HEK293 (cell line): ENCODE measurements around the gene CACNA1B.

ENCODE experiments used
- CTCF ChIA-PET: fragments of 350-600 bp; formaldehyde crosslinking; extraction: SDS; loops from one replicate; lab custom pipeline; 2021; ENCODE audit warnings: antibody characterized with exemption; lab: Yijun Ruan, JAX
- POLR2A ChIA-PET: fragments of 300-600 bp; formaldehyde crosslinking; extraction: SDS; loops from one replicate; lab custom pipeline; 2020; ENCODE audit warnings: antibody characterized with exemption, inconsistent platforms; lab: Yijun Ruan, JAX
- H3K27ac ChIP-seq: fragments of 200-500 bp; sonication (Bioruptor generic); 2 replicates; pipeline ENCODE4 v1.5.1; 2014; ENCODE audit warnings: low read depth, low read length, control low read depth, inconsistent platforms; ENCODE audit errors: extremely low read depth
- H3K36me3 ChIP-seq, 2 experiments: fragments of 200-500 bp in 1 of 2; sonication (Bioruptor generic) in 1 of 2; 1 replicate in 1 of 2; 2 replicates in 1 of 2; pipeline ENCODE4 v1.5.1; 2014 to 2017; ENCODE audit warnings: inconsistent platforms in 2 of 2, low read length in 2 of 2; ENCODE audit not compliant: control insufficient read depth in 2 of 2, insufficient read depth in 1 of 2
- H3K4me1 ChIP-seq: fragments of 200-500 bp; sonication (Bioruptor generic); 2 replicates; pipeline ENCODE4 v1.5.1; 2014; ENCODE audit warnings: mild to moderate bottlenecking, low read length, inconsistent platforms; ENCODE audit not compliant: control insufficient read depth, insufficient read depth
- H3K4me3 ChIP-seq: 2 replicates; pipeline ENCODE4 v1.5.1; 2011; ENCODE audit warnings: low read depth, mild to moderate bottlenecking, control low read depth, low read length, moderate library complexity
- H3K9me3 ChIP-seq: fragments of 200-500 bp; sonication (Bioruptor generic); 2 replicates; pipeline ENCODE4 v1.5.1; 2014; ENCODE audit warnings: low read depth, low read length, inconsistent platforms; ENCODE audit not compliant: control insufficient read depth, insufficient read depth
- BCL11A ChIP-seq: fragments of 450-650 bp; formaldehyde crosslinking; IDR thresholded peaks from 2 replicates; pipeline ENCODE4 v1.5.1; 2016; ENCODE audit warnings: low read depth, missing biosample characterization, missing genetic modification characterization
- KLF1 ChIP-seq: fragments of 450-650 bp; formaldehyde crosslinking; IDR thresholded peaks from 2 replicates; pipeline ENCODE4 v1.5.1; 2016; ENCODE audit warnings: missing biosample characterization, missing genetic modification characterization
- OSR2 ChIP-seq: fragments of 450-650 bp; formaldehyde crosslinking; IDR thresholded peaks from 2 replicates; pipeline ENCODE4 v1.5.1; 2016; ENCODE audit warnings: missing biosample characterization, missing genetic modification characterization
- ZBTB17 ChIP-seq: fragments of 450-650 bp; formaldehyde crosslinking; IDR thresholded peaks from 2 replicates; pipeline ENCODE4 v1.5.1; 2016; ENCODE audit warnings: missing biosample characterization, missing genetic modification characterization
- ZBTB8A ChIP-seq: fragments of 450-650 bp; formaldehyde crosslinking; IDR thresholded peaks from 2 replicates; pipeline ENCODE4 v1.5.1; 2016; ENCODE audit warnings: missing biosample characterization, missing genetic modification characterization
- ZEB2 ChIP-seq: fragments of 450-650 bp; formaldehyde crosslinking; IDR thresholded peaks from 2 replicates; pipeline ENCODE4 v1.5.1; 2016; ENCODE audit warnings: missing biosample characterization, missing genetic modification characterization
- ZFHX2 ChIP-seq: fragments of 450-650 bp; formaldehyde crosslinking; conservative IDR thresholded peaks from 2 replicates; pipeline ENCODE4 v1.5.1; 2016; ENCODE audit warnings: missing biosample characterization, missing genetic modification characterization
- ZIC2 ChIP-seq: fragments of 450-650 bp; formaldehyde crosslinking; IDR thresholded peaks from 2 replicates; pipeline ENCODE4 v1.5.1; 2016; ENCODE audit warnings: missing biosample characterization, missing genetic modification characterization
- ZNF140 ChIP-seq: fragments of 450-650 bp; formaldehyde crosslinking; IDR thresholded peaks from 2 replicates; pipeline ENCODE4 v1.5.1; 2016; ENCODE audit warnings: missing biosample characterization, missing genetic modification characterization
- ZNF37A ChIP-seq: fragments of 450-650 bp; IDR thresholded peaks from 2 replicates; pipeline ENCODE4 v1.5.1; 2018; ENCODE audit warnings: missing biosample characterization, missing genetic modification characterization
- ZNF394 ChIP-seq: fragments of 450-650 bp; formaldehyde crosslinking; IDR thresholded peaks from 2 replicates; pipeline ENCODE4 v1.5.1; 2016; ENCODE audit warnings: missing biosample characterization, missing genetic modification characterization, mild to moderate bottlenecking, moderate library complexity, borderline replicate concordance
- ZNF433 ChIP-seq: fragments of 450-650 bp; formaldehyde crosslinking; IDR thresholded peaks from 2 replicates; pipeline ENCODE4 v1.5.1; 2016; ENCODE audit warnings: missing biosample characterization, missing genetic modification characterization, low read depth
- ZNF558 ChIP-seq: fragments of 450-650 bp; formaldehyde crosslinking; IDR thresholded peaks from 2 replicates; pipeline ENCODE4 v1.5.1; 2016; ENCODE audit warnings: missing biosample characterization, missing genetic modification characterization
- ZSCAN16 ChIP-seq: fragments of 450-650 bp; formaldehyde crosslinking; IDR thresholded peaks from 2 replicates; pipeline ENCODE4 v1.5.1; 2016; ENCODE audit warnings: missing biosample characterization, missing genetic modification characterization
- TF ChIP-seq, protein P1 (sequence below): fragments of 450-650 bp; formaldehyde crosslinking; IDR thresholded peaks from 2 replicates; pipeline ENCODE4 v1.5.1; 2017; ENCODE audit warnings: missing biosample characterization, missing genetic modification characterization
- TF ChIP-seq, protein P2 (sequence below): fragments of 450-650 bp; formaldehyde crosslinking; IDR thresholded peaks from 2 replicates; pipeline ENCODE4 v1.5.1; 2016; ENCODE audit warnings: missing biosample characterization, missing genetic modification characterization
- TF ChIP-seq, protein P3 (sequence below): fragments of 450-650 bp; formaldehyde crosslinking; IDR thresholded peaks from 2 replicates; pipeline ENCODE4 v1.5.1; 2016; ENCODE audit warnings: missing biosample characterization, missing genetic modification characterization
- TF ChIP-seq, protein P4 (sequence below): fragments of 450-650 bp; formaldehyde crosslinking; IDR thresholded peaks from 2 replicates; pipeline ENCODE4 v1.5.1; 2016; ENCODE audit warnings: missing biosample characterization, missing genetic modification characterization
- TF ChIP-seq, protein P5 (sequence below): fragments of 450-650 bp; formaldehyde crosslinking; IDR thresholded peaks from 2 replicates; pipeline ENCODE4 v1.5.1; 2017; ENCODE audit warnings: missing biosample characterization, missing genetic modification characterization
- TF ChIP-seq, protein P6 (sequence below): fragments of 450-650 bp; formaldehyde crosslinking; IDR thresholded peaks from 2 replicates; pipeline ENCODE4 v1.5.1; 2016; ENCODE audit warnings: missing biosample characterization, missing genetic modification characterization

The CACNA1B gene

DNA sequence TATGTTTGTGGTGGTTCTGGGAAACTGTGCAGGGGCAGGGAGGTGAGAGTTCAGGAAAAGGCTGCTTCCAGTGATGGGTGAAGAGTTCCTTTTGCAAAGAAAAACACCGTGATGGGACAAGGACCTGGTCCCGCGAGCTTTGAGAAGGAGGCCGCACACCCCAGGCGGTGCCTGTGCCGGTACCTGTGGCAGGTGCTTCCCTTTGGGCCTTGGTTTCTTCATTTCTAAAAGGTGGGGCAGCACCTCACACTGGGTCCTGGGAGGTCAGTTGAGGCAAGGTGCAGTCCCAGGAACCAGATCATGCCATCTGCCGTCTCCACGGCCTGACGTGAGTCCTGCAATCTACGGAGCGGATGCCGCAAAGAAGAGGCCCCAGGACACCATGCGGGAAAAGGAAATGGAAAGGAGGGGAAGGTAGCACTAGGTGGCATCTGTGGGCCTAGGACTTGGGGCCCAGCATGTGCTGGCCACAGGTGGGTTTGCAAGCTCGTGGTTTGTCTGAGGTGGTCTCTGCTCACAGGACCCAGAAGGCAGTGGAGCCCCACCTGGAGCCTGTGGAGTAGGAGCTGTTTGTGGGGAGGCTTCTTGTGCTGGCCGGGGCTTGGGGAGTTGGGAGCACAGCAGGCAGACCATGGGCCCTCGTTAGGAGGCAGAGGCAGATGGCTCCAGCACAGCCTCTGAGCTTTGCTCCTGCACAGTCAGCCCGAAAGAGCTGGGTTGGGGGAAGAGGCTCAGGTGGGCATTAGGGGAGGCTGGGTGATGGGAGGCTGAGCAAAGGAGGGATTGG lies 131.6 kb downstream of the CACNA1B start:
- no peaks in the 10 kb centered on the region for H3K9me3 ChIP-seq
- ChIA-PET POLR2A (no interaction called here), CTCF (interaction anchor here (0.8 kb wide), 1 partner anchor 474 kb away, joined by 3 read pairs; no protein-coding TSS in a partner anchor)
- no peak overlapping the region for H3K27ac ChIP-seq
- no peaks in the 10 kb centered on the region for H3K36me3 ChIP-seq
- no peaks in the 10 kb centered on the region for H3K4me1 ChIP-seq
- TF ChIP-seq ZFHX2 (tag by site-specific recombination), result no peak
- no peak for TF ChIP-seq ZNF394 (tag by site-specific recombination)
- TF ChIP-seq, protein P1, sequence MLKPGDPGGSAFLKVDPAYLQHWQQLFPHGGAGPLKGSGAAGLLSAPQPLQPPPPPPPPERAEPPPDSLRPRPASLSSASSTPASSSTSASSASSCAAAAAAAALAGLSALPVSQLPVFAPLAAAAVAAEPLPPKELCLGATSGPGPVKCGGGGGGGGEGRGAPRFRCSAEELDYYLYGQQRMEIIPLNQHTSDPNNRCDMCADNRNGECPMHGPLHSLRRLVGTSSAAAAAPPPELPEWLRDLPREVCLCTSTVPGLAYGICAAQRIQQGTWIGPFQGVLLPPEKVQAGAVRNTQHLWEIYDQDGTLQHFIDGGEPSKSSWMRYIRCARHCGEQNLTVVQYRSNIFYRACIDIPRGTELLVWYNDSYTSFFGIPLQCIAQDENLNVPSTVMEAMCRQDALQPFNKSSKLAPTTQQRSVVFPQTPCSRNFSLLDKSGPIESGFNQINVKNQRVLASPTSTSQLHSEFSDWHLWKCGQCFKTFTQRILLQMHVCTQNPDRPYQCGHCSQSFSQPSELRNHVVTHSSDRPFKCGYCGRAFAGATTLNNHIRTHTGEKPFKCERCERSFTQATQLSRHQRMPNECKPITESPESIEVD (tag by site-specific recombination), result no peak
- no peak for TF ChIP-seq ZNF558 (tag by site-specific recombination)
- TF ChIP-seq ZSCAN16 (tag by site-specific recombination), result no peak
- no peak for TF ChIP-seq KLF1 (tag by site-specific recombination)
- no peak overlapping the region for H3K4me3 ChIP-seq

DNA sequence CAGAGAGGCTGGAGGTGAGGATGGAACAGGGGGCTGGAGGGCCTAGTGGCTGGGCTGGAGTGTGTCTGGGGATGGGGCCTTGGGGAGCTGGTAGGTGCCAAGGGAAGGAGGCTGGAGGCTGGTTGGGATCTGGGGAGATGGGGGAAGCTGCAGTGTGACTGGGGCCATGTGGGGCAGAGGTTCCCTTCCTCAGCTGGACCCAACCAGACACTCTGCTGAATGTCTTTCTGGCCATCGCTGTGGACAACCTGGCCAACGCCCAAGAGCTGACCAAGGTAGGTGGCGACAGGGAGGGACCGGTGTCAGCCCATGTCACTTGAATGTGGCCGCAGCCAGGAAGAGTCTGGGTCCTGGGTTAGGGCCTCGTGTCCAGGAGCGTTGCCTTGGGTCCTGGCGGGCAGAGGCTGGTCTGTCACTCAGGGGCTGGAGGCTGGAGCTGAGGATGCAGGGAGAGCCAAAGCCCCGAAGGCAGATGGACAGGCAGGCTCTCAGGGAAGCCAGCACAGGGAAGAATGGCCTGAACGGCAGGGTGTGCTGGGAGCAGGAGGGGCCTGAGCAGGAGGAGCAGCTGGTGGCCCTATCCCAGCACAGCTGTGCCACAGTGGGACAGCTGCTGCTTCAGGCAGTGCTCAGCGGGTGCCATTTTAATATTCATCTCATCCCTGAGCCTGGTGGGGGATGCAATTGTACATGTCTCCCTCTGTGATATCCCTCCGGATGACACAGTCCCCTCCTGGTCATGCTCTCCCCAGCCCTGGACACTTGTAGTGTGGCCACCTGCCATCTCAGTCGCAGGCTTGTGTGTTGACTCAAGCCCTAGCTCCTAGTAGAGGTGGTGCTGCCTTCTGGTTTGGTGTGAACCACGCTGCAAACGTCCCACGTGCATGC lies 132.5 kb downstream of the CACNA1B start:
- TF ChIP-seq ZNF37A (tag by site-specific recombination) (no peak), ZBTB17 (tag by site-specific recombination) (no peak), ZIC2 (peak; percentile 100)
- ChIA-PET POLR2A (no interaction called here), CTCF (interaction anchor here (0.8 kb wide), 1 partner anchor 475 kb away, joined by 3 read pairs; no protein-coding TSS in a partner anchor)

DNA sequence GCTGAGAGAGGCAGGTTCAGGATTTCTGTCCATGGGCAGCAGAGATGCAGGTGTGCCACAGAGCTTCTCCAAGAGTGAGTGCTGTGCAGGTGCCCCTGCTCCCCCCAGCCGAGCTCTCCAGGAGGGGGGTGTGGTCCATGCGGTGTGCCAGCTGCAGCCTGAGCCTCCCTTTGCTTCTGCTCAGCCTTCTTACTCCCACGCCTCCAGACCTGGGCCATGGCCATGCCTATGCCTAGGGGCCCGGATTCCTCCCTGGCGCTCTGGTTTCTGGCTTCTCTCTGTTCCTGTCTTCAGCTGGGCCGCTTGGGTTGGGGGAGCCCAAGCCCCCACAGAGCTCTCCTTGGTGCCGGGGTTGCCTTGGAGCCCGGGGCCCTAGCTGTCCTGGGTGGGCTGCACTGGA lies 133.3 kb downstream of the CACNA1B start:
- POLR2A ChIA-PET, result no interaction called here
- TF ChIP-seq BCL11A (tag by site-specific recombination) (no peak), ZNF140 (no peak), OSR2 (tag by site-specific recombination) (no peak), ZBTB8A (no peak), ZNF433 (tag by site-specific recombination) (no peak), ZEB2 (no peak)
- TF ChIP-seq, protein P2, sequence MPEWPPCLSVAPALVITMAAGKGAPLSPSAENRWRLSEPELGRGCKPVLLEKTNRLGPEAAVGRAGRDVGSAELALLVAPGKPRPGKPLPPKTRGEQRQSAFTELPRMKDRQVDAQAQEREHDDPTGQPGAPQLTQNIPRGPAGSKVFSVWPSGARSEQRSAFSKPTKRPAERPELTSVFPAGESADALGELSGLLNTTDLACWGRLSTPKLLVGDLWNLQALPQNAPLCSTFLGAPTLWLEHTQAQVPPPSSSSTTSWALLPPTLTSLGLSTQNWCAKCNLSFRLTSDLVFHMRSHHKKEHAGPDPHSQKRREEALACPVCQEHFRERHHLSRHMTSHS, result no peak
- TF ChIP-seq, protein P3, sequence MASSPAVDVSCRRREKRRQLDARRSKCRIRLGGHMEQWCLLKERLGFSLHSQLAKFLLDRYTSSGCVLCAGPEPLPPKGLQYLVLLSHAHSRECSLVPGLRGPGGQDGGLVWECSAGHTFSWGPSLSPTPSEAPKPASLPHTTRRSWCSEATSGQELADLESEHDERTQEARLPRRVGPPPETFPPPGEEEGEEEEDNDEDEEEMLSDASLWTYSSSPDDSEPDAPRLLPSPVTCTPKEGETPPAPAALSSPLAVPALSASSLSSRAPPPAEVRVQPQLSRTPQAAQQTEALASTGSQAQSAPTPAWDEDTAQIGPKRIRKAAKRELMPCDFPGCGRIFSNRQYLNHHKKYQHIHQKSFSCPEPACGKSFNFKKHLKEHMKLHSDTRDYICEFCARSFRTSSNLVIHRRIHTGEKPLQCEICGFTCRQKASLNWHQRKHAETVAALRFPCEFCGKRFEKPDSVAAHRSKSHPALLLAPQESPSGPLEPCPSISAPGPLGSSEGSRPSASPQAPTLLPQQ (tag by site-specific recombination), result no peak
- TF ChIP-seq, protein P4, sequence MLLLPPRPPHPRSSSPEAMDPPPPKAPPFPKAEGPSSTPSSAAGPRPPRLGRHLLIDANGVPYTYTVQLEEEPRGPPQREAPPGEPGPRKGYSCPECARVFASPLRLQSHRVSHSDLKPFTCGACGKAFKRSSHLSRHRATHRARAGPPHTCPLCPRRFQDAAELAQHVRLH (tag by site-specific recombination), result no peak
- TF ChIP-seq, protein P5, sequence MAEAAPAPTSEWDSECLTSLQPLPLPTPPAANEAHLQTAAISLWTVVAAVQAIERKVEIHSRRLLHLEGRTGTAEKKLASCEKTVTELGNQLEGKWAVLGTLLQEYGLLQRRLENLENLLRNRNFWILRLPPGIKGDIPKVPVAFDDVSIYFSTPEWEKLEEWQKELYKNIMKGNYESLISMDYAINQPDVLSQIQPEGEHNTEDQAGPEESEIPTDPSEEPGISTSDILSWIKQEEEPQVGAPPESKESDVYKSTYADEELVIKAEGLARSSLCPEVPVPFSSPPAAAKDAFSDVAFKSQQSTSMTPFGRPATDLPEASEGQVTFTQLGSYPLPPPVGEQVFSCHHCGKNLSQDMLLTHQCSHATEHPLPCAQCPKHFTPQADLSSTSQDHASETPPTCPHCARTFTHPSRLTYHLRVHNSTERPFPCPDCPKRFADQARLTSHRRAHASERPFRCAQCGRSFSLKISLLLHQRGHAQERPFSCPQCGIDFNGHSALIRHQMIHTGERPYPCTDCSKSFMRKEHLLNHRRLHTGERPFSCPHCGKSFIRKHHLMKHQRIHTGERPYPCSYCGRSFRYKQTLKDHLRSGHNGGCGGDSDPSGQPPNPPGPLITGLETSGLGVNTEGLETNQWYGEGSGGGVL (tag by site-specific recombination), result no peak
- TF ChIP-seq, protein P6, sequence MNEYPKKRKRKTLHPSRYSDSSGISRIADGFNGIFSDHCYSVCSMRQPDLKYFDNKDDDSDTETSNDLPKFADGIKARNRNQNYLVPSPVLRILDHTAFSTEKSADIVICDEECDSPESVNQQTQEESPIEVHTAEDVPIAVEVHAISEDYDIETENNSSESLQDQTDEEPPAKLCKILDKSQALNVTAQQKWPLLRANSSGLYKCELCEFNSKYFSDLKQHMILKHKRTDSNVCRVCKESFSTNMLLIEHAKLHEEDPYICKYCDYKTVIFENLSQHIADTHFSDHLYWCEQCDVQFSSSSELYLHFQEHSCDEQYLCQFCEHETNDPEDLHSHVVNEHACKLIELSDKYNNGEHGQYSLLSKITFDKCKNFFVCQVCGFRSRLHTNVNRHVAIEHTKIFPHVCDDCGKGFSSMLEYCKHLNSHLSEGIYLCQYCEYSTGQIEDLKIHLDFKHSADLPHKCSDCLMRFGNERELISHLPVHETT, result no peak

More for the DNA sequence above, 132.5 kb downstream of the CACNA1B start:
- Histone ChIP-seq H3K27ac (no peak overlapping the region), H3K4me1 (no peaks in the 10 kb centered on the region), H3K9me3 (no peaks in the 10 kb centered on the region), H3K4me3 (no peak overlapping the region), H3K36me3 (no peaks in the 10 kb centered on the region)

More for the DNA sequence above, 133.3 kb downstream of the CACNA1B start:
- Histone ChIP-seq H3K4me1 (no peaks in the 10 kb centered on the region), H3K27ac (no peak overlapping the region), H3K9me3 (no peaks in the 10 kb centered on the region), H3K36me3 (no peaks in the 10 kb centered on the region), H3K4me3 (no peak overlapping the region)
- CTCF ChIA-PET, result interaction anchor here (1.4 kb wide), 1 partner anchor 9 kb away, joined by 3 read pairs; no protein-coding TSS in a partner anchor
